ENCODE data around the gene FAM174B.

FAM174B gene

GRCh38 chr15:92655178-92655995 is at the start of gene FAM174B:
FAM174B (minus strand) TSS chr15:92655775.
- peak; percentile 19 for DNase-seq

GRCh38 chr15:92696096-92696495 is 40.5 kb upstream of the FAM174B start:
- no peak for DNase-seq

- no peak for DNase-seq
Observed at GRCh38 chr15:92693691-92694331, 38.2 kb upstream of the FAM174B start.

DNA sequence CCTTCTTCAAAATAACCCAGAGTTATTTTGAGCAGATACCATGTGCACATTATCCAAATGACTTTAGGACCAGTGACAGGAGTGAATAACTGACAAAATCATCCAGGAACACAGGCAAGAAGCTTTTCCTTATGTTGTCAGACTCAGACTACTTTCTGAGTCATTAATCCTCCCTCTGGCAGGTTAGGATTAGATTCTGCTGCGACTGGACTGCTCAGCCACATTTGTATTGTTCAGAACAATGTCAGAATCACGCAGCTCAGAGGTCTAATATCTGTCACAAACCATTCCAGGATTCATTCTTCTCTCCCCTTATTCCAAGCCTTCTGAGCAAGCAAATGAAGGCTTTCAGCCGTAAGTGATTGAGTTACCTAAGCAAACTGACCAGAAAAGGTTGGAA is 34.8 kb upstream of the FAM174B start:
- no peak for DNase-seq

DNA sequence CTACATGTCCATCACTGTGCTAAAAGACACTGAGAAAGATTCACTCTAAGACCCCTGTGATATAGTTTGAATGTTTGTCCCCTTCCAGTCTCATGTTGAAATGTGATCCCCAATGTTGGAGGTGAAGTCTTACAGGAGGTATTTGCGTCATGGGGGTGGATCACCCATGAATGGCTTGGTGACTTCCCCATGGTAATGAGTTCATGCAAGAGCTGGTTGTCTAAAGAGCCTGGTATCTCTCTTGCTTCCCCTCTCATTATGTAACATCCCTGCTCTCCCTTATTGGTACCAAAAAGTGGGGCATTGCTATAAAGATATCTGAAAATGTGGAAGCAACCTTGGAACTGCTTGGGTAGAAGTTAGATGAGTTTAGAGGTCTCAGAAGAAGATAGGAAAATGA is 32.2 kb upstream of the FAM174B start:
- DNase-seq, result no peak

DNA sequence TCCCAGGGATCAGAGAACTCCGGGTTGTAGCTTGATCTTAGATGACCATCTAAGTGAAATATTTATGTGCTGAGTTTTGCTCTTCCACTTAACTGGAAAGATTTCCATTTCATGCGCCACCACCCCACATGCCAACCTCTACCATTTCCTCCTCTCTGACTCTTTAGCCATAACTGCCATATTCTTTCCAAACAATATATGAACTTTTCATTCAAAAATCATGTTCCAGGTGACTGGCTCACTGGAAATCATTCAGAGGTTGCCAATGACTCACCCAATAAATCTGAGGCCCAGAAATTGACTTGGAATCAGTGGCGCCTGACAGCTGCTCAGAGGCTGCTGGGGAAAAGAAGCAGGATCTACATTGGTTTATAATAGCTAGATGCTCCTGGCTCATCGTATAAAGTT is 31.6 kb upstream of the FAM174B start:
- no peak for DNase-seq

DNA sequence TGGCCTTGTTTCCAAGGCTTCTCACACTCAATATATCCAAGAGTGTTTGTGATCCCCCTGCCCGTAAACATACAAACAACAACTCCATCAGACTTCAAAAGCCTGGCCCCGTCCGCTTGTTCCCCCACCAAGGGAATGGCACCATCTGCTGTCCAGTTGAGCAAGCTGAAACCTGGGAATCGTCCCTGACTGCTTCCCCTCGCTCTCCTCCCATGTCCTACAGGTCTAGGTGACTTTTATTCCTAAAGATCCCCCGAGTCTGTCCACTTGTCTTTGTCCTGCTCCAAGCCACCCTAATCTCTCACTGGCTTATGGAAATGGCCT is 27.9 kb upstream of the FAM174B start:
- no peak for DNase-seq

DNA sequence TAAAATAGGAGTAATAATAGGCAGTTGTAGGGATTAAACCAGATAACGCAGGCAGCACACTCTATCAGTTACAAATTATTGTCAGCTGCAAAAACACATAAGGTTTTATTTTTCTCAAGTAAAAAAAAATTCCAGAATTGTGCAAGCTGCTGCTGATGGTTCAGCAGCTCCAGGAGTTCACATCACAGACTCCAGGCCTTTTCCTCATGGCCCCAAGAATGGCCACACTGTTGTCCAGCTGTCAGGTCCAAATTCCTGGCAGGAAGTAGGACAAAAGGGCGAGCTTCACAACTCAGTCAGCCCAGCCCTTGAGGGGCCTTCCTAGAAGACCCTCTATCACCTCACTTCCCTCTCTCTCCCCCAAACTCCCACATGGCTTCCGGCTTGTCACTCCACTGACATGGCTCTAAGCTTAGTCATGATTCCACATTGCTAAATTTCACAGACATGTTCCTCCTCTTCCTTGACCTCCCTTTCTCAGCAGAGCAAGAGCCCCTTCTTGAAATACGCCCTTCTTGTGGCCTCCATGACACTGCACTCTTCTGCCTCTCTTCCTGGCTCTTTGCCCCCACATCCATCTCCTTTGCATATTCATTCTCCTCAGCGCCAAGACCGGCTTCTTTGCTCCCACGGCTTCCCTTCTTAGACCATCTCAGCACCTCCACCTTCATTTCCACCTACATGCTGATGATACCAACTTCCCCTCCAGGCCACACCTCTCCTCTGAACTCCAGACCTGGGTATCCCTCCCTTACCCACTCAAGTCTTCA is 27.4 kb upstream of the FAM174B start:
- DNase-seq, result no peak

DNA sequence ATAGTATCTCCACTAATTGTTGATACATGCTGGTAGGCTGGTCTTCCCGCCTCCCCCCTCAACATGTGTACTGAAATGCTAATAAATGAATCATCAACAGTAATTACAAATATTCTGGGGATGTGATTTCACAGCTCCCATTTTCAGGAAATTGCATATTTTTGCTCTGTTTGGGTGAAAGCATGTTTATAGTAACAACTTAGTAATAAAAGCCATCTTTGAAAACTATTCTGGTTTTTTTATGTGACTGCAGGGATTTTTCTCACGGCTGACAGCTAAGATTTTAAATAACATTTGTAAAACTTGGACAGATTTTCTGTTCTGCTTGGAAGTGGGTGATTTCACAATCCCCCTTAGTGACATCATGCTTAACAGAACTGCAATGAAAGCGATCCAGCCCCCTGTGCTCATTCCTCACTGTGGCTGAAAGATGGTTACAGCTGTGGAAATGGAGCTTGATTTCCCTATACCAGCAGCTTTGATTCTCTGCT is 25.6 kb upstream of the FAM174B start:
- DNase-seq, result no peak

GRCh38 chr15:92677999-92678398 is 22.4 kb upstream of the FAM174B start:
- no peak for DNase-seq

- DNase-seq, result no peak
Observed at GRCh38 chr15:92676561-92676960, 21.0 kb upstream of the FAM174B start.

DNA sequence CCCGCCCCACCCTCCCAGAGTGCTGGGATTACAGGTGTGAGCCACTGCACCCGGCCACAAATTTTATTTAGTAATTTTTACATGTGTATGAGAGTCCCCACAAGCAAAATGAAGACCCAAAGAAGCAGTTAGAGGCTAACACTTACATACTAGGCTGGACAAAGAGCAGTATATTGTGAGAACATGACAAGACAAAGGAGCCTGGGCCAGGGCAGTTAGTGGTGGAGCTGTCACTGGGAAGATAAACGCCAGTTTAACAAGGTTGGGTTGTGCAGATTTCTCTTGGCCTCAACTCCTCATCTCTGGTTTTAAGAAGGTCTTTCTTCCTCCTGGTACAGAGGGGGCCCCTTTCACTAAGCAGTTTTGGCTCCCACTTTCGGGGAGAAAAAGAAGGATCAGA is 19.9 kb upstream of the FAM174B start:
- no peak for DNase-seq

- DNase-seq, result no peak
Observed at GRCh38 chr15:92674347-92674746, 18.8 kb upstream of the FAM174B start.

GRCh38 chr15:92672102-92672501 is 16.5 kb upstream of the FAM174B start:
- no peak for DNase-seq

DNA sequence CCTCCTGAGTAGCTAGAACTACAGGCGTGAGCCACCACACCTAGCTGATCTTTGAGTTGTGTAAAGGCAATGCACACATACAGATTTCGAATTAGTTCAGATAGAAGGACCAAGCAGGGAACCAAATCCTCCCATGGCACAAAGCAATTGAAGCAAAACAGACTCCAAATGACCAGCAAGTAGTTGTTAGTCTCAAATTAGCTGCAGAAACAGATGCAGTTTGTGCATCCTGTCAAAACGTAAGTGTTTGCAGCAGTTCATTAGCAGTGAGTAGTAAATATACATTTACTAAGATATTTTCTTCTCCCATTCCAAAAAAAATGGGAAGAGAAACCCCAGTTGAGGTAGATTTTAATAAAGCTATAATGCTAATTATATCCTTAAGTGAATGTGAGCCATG is 15.8 kb upstream of the FAM174B start:
- no peak for DNase-seq

DNA sequence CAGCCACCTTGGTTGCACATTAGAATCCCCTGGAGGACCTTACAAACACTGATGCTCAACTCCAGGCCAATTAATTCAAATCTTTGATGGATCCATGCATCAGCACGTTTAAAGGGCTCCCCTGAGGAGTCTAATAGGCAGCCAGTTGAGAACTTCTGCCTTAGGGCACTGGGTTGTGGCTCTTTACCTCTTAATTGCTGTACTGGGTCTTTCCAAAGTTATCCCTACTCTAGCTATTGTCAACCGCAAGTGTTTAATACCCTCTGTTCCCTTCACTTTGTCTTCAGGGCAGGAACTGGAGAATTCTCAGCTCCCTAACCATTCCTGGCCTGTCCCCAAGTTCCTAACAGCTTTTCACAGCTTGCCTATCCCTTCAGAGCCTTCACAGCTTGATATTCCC is 15.0 kb upstream of the FAM174B start:
- no peak for DNase-seq

- DNase-seq, result no peak
Observed at GRCh38 chr15:92669432-92669831, 13.9 kb upstream of the FAM174B start.

- no peak for DNase-seq
Observed at GRCh38 chr15:92668620-92669019, 13.0 kb upstream of the FAM174B start.

GRCh38 chr15:92667970-92668485 is 12.5 kb upstream of the FAM174B start:
- no peak for DNase-seq

GRCh38 chr15:92667287-92667904 is 11.8 kb upstream of the FAM174B start:
- no peak for DNase-seq

DNA sequence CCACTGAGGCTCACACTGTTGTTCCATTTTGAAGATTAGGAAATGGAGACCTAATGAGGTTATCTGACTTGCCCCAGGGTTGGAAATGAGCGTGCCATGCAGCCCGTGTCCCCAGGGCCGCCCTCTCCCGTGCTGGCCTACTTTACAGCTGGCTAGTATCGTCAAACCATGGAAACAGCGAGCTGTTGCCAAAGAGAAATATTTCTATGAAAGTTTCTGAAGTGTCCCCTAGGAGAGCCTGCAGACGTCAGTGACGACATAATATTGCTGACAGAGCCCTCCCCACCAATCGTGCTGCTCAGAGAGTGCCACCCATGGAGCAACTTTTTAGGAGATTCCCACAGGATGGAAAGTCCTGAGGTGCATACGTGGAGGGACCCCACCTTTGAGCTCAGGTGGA is 11.2 kb upstream of the FAM174B start:
- no peak for DNase-seq

- DNase-seq, result no peak
Observed at GRCh38 chr15:92665100-92665555, 9.6 kb upstream of the FAM174B start.

All from activated CD4-positive, alpha-beta T cell treated with anti-CD3 and anti-CD28 coated beads for 1 hour (primary cell).